Measurements from ENCODE around the gene TIGAR. TPM values are rescaled to one million over a fixed set of nuclear protein-coding genes. Genes with fewer than 3 reads are reported as not detected.

Gene TIGAR
- total RNA-seq, 1 experiment from 2014 or later, result 27.5 TPM

- H3K4me1 Mint-ChIP-seq, result peaks cover 3 to 9% of the 10 kb centered on the region in 2 experiments; a peak in 3 of 4 replicates
Measured at GRCh38 chr12:4284306-4284705, 36.7 kb upstream of the TIGAR start.

More at GRCh38 chr12:4284306-4284705, 36.7 kb upstream of the TIGAR start:
- Mint-ChIP-seq H3K9me3 (no peaks in the 10 kb centered on the region; a peak in 1 of 5 replicates), H3K36me3 (ENCODE audit: insufficient read depth in 1 of 3, low read depth in 3 of 3) (peaks cover 85 to 98% (median 96%) of the 10 kb centered on the region in 3 experiments), H3K27ac (no peak overlapping the region), H3K4me3 (no peak overlapping the region), H3K27me3 (ENCODE audit: low read depth) (no peaks in the 10 kb centered on the region)
- Histone ChIP-seq H3K56ac (ENCODE audit: insufficient read length, low read depth, low read length) (no peak overlapping the region), H3K23ac (ENCODE audit: insufficient read length, low read depth, low read length) (no peak overlapping the region), H4K8ac (replicated peaks; ENCODE audit: insufficient read length, low read depth, low read length) (no peak overlapping the region), H3K4ac (ENCODE audit: low read depth, low read length) (no peak overlapping the region), H3K4me1 (ENCODE audit: insufficient read depth, low read length) (peaks cover 3% of the 10 kb centered on the region; the same call in 1 of the 2 replicates), H3K79me1 (ENCODE audit: insufficient read depth, low read depth, low read length, poor library complexity, severe bottlenecking) (peaks cover 12% of the 10 kb centered on the region), H3K9ac (ENCODE audit: extremely low read depth, insufficient read length, low read length) (no peak overlapping the region), H2BK20ac (ENCODE audit: low read depth, low read length, poor library complexity, severe bottlenecking) (no peak overlapping the region), H4K5ac (ENCODE audit: insufficient read length, low read depth, low read length) (no peak overlapping the region), H4K20me1 (ENCODE audit: control insufficient read depth, insufficient read depth, insufficient read length) (no peaks in the 10 kb centered on the region), H2AFZ (ENCODE audit: low read length) (no peak overlapping the region), H4K91ac (ENCODE audit: insufficient read length, low read depth, low read length) (no peak overlapping the region), H3K4me2 (ENCODE audit: insufficient read depth, insufficient read length, low read length) (no peak overlapping the region), H3T11ph (ENCODE audit: low read length) (no peak overlapping the region), H3K14ac (ENCODE audit: insufficient read depth, low read length) (no peak overlapping the region), H3K27ac (ENCODE audit: insufficient read length, low read depth, low read length) (no peak overlapping the region), H2AK5ac (ENCODE audit: insufficient read length, low read length) (no peak overlapping the region), H3K9me3 (ENCODE audit: control insufficient read depth, low read depth, low read length) (no peaks in the 10 kb centered on the region), H3K79me2 (ENCODE audit: insufficient read depth, low read length) (peaks cover 12% of the 10 kb centered on the region), H2BK5ac (ENCODE audit: insufficient read length, low read length) (no peak overlapping the region), H3K27me3 (ENCODE audit: insufficient read depth, low read length) (no peaks in the 10 kb centered on the region), H3K18ac (ENCODE audit: insufficient read length, low read depth, low read length) (no peak overlapping the region), H2BK15ac (ENCODE audit: low read depth, low read length) (no peak overlapping the region), H2BK120ac (ENCODE audit: low read depth, low read length, poor library complexity, severe bottlenecking) (no peak overlapping the region), H2BK12ac (ENCODE audit: insufficient read length, low read depth, low read length) (no peak overlapping the region), H3K23me2 (ENCODE audit: insufficient read length, low read depth, low read length, poor library complexity, severe bottlenecking) (no peaks in the 10 kb centered on the region)
- no CpG with 5 or more reads among the region's 4 CpGs for WGBS (ENCODE audit: extremely low coverage, insufficient read length, low lambda C conversion rate)
- no peak for TF ChIP-seq CTCF (conservative IDR thresholded peaks at IDR 0.05)
- no peak for DNase-seq
